H7 (cell line): ENCODE data around the gene ZNF91. TPM values are rescaled to one million over a fixed set of nuclear protein-coding genes. Genes with fewer than 3 reads are reported as not detected.
"Not testable (repeated sequence)": the region's sequence is repeated elsewhere in the genome, so short reads cannot be mapped to it uniquely, and the experiment has no call there.

Source experiments
- DNase-seq: peaks from one replicate; pipeline ENCODE4 v3.0.0; 2012
- H3K27me3 ChIP-seq: 2 replicates; pipeline ENCODE4 v1.6.0; 2011; ENCODE audit warnings: mild to moderate bottlenecking, low read length; ENCODE audit not compliant: control insufficient read depth, insufficient read depth
- H3K36me3 ChIP-seq: replicated peaks from 2 replicates; pipeline ENCODE4 v1.5.1; 2011; ENCODE audit warnings: low read length; ENCODE audit not compliant: control insufficient read depth, insufficient read depth
- H3K4me3 ChIP-seq: 2 replicates; pipeline ENCODE4 v1.5.1; 2011; ENCODE audit warnings: low read depth, mild to moderate bottlenecking, control low read depth, low read length, moderate library complexity; ENCODE audit not compliant: insufficient read depth
- total RNA-seq: library from RNA; depleted of rRNA; stranded (reverse); fragments of >200 nt; shearing (Covaris generic); gene quantifications from 2 replicates; pipeline ENCODE4 v1.2.3, GENCODE V29; 2014; rRNA removed

Gene ZNF91
- 18.2 and 27.7 TPM in 2 replicates for total RNA-seq

GRCh38 chr19:23395041-23395721 is at the start of gene ZNF91:
Gene ZNF91 (minus strand): TSS chr19:23395471. CDS start chr19:23395354, 117 bp downstream.
- peak; percentile 77 for DNase-seq
- Histone ChIP-seq H3K36me3 (peaks cover 1% of the 10 kb centered on the region; the same call in 1 of the 2 replicates), H3K4me3 (peak within 1 kb of the TSS; percentile 99), H3K27me3 (no peaks in the 10 kb centered on the region)

DNA sequence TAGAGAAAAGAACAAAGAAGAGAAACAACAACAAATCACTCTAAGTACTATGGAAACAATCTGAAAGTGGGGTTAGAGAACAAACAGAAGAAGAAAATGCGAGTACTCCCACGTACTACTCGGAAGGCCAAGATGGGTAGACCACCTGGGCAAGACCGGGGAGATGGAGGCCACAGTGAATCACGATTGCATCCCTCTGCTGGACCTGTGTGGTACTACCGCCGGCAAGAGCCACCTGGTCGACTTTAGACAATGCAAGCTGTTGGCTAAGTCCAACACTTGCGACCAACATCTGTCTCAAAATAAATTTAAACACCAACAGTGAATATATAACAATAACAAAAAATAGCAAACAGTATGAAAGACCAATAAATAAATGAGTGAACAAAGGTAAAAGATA is 45.5 kb upstream of the ZNF91 start:
- no peaks in the 10 kb centered on the region for H3K36me3 ChIP-seq
- H3K4me3 ChIP-seq = no peak overlapping the region
- DNase-seq = peak; percentile 38
- no peaks in the 10 kb centered on the region for H3K27me3 ChIP-seq

GRCh38 chr19:23440207-23440606 is 44.9 kb upstream of the ZNF91 start:
- peak; percentile 41 for DNase-seq
- H3K4me3 ChIP-seq = no peak overlapping the region
- H3K27me3 ChIP-seq = no peaks in the 10 kb centered on the region
- H3K36me3 ChIP-seq = no peaks in the 10 kb centered on the region

GRCh38 chr19:23439623-23440022 is 44.4 kb upstream of the ZNF91 start:
- peak; percentile 19 for DNase-seq
- H3K27me3 ChIP-seq = no peaks in the 10 kb centered on the region
- no peak overlapping the region for H3K4me3 ChIP-seq
- H3K36me3 ChIP-seq = no peaks in the 10 kb centered on the region

DNA sequence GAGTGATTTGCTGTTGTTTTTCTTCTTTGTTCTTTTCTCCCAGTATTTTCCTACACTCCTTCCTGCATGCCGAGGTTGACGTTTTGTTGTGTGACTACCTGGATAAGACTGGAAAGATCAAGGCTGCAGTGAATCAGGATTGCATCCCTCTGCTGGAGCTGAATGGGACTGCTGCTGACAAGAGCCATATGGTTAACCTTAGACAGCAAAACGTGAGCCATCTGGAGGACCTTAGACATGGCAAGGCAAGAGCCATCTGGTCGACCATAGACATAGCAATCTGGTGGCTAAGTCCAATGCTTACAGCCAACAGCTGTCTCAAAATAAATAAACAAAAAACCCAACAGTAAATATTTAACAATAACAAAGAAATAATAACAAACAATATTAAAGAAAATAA is 42.6 kb upstream of the ZNF91 start:
- Histone ChIP-seq H3K4me3 (no peak overlapping the region), H3K27me3 (no peaks in the 10 kb centered on the region), H3K36me3 (no peaks in the 10 kb centered on the region)
- no peak for DNase-seq

GRCh38 chr19:23436944-23437343 is 41.7 kb upstream of the ZNF91 start:
- Histone ChIP-seq H3K36me3 (no peaks in the 10 kb centered on the region), H3K27me3 (no peaks in the 10 kb centered on the region), H3K4me3 (no peak overlapping the region)
- peak; percentile 32 for DNase-seq

DNA sequence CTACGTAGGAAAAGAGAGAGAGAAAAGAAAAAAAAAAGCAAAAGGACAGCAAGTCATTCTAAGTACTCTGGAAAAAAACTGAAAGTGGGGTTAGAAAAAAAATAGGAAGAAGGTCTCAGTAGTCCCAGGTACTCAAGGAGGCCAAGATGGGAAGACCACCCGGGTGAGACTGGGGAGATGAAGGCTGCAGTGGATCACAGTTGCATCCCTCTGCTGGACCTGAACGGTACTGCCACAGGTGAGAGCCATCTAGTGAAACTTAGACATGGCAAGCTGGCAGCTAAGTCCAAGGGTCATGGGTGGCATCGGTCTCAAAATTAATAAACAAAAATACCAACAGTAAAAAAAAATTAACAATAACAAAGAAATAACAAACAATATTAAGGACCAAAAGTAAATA is 41.0 kb upstream of the ZNF91 start:
- H3K4me3 ChIP-seq = no peak overlapping the region
- H3K36me3 ChIP-seq = no peaks in the 10 kb centered on the region
- H3K27me3 ChIP-seq = no peaks in the 10 kb centered on the region
- peak; percentile 15 for DNase-seq

DNA sequence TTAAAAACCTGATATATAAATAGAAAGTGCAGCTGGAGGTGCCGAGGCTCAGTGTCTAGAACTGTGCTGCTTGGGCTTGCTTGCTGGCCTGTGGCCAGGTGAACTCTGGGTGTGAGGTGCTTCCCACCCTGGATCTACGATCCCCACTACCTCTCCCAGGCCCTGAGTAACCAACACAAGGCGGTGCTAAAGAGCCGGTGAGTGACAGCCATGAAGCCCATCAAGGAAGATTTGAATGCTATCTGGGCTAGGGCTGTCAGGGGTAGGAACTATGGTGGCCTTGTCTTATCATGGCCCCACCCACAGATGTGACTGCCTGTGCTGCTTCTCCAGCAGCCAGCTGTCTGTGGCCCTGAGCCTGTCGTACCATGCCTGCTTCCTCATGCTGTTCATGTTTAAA is 25.6 kb upstream of the ZNF91 start:
- peak; percentile 20 for DNase-seq
- Histone ChIP-seq H3K36me3 (no peaks in the 10 kb centered on the region), H3K4me3 (no peak overlapping the region), H3K27me3 (no peaks in the 10 kb centered on the region)

DNA sequence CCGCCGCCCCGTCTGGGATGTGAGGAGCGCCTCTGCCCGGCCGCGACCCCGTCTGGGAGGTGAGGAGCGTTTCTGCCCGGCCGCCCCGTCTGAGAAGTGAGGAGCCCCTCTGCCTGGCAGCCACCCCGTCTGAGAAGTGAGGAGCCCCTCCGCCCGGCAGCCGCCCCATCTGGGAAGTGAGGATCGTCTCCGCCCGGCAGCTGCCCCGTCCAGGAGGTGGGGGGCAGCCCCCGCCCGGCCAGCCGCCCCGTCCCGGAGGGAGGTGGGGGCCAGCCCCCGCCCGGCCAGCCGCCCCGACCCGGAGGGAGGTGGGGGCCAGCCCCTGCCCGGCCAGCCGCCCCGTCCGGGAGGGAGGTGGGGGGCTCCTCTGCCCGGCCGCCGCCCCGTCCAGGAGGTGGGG is 24.0 kb upstream of the ZNF91 start:
- not testable (repeated sequence) for DNase-seq, H3K36me3 ChIP-seq, H3K27me3 ChIP-seq, H3K4me3 ChIP-seq

DNA sequence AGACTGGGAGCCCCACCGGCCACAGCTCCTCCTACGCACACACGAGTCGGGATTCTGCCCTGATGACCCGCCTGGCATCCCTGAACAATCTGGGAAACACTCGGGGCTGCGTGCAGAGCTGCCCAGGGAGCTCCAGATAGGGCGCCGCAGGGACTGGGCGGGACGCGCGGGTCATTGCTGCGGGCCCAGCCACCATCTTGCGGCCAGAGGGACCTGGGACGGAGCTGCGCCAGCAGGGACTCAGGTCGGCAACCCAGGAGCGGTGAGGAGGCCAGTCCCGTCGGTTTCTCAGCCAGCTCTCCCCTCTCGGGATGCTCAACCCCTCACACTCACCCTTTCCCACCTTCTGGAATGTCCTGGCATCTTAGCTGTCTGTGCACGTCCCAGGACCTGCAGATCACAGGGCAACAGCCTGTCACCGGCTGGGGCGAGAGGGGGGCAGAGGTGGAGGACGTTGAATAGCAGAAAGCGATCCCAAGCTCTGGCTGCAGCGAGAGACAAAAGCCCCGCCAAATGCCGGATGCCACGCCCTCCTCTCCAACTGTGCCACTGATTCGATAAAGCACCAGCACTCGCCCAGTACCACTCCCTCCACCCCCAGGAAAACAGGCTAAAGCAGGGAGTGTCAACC is 20.4 kb upstream of the ZNF91 start:
- Histone ChIP-seq H3K4me3 (peak overlapping the region; percentile 94), H3K27me3 (no peaks in the 10 kb centered on the region), H3K36me3 (no peaks in the 10 kb centered on the region)
- peak; percentile 85 for DNase-seq

GRCh38 chr19:23415034-23415433 is 19.8 kb upstream of the ZNF91 start:
- no peaks in the 10 kb centered on the region for H3K36me3 ChIP-seq
- H3K4me3 ChIP-seq = peak overlapping the region; percentile 94
- no peak for DNase-seq
- H3K27me3 ChIP-seq = no peaks in the 10 kb centered on the region

DNA sequence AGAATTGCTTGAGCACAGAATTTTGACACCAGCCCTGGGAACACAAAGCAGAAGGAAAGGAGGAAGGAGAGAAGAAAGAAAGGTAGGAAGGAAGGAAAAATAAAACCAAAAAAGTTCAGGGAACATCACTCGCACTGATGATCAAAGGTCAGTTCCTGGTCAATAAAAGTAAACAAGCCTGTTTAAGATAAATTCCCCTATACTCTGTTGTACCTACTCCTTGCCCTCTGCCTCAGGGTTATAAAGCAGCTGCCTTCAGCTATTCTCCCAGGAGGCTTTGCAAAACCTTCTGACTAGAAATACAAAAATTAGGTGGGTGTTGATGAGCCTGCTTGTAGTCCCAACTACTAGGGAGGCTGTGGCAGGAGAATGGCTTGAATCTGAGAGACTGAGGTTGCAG is 14.9 kb upstream of the ZNF91 start:
- no peak overlapping the region for H3K4me3 ChIP-seq
- H3K36me3 ChIP-seq = peaks cover 3% of the 10 kb centered on the region
- H3K27me3 ChIP-seq = no peaks in the 10 kb centered on the region
- no peak for DNase-seq

DNA sequence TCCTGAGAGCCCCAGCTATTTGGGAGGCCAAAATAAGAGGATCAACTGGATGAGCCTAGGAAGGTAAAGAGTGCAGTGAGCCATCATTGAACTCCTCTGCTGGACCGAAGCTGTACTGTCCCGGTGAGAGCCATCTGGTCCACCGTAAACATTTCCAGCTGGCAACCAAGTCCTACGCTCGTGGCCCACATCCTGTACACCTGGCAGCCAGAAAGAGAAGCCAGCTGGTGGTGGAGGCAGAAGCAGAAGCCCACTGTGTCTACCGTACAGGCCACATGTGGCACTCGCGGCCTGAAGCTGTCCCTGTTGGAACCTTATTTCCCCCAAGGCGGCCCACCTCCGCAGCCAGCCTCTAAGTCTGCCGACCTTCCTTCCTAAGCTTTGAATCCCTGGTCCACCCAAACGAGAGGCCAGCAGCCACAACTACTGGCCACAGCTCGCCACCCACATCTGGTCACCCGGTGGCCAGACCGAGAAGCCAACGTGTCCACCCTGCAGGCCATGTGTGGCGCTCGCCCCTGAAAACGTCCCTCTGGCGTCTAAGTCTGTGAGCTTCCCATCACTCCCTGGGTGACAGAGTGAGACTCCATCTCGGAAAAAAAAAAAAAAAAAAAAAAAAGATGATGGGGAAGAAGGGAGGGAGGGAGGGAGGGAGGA is 14.2 kb upstream of the ZNF91 start:
- peak; percentile 11 for DNase-seq
- no peaks in the 10 kb centered on the region for H3K27me3 ChIP-seq
- peaks cover 3% of the 10 kb centered on the region for H3K36me3 ChIP-seq
- no peak overlapping the region for H3K4me3 ChIP-seq

- peaks cover 8% of the 10 kb centered on the region for H3K36me3 ChIP-seq
- no peak overlapping the region for H3K4me3 ChIP-seq
- no peaks in the 10 kb centered on the region for H3K27me3 ChIP-seq
- no peak for DNase-seq
These were observed 12.4 kb upstream of the ZNF91 start for GRCh38 chr19:23407616-23408133.

DNA sequence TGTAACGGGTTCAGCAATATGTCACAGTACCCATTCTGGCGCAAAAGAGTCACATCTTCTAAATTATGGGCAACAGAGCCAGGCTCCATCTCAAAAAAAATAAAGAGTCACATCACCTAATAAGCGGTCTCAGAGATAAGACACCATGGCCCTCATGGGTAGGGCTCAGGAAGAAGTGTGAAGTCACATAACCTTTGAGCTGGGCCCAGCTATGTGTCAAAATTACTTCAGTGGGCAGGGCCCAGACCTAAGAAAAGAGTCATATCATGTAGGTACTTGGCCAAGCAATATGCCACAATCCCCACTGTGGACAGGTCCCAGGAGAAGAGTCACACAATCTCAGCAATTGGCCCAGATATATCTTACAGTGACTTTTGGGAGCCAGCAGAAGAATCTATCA is 11.4 kb upstream of the ZNF91 start:
- no peak for DNase-seq
- Histone ChIP-seq H3K36me3 (peaks cover 17% of the 10 kb centered on the region), H3K4me3 (no peak overlapping the region), H3K27me3 (no peaks in the 10 kb centered on the region)
